Colonic mucosa (tissue), 4 donors: Measurements from ENCODE around the gene VILL. TPM values are rescaled to one million over a fixed set of nuclear protein-coding genes. Genes with fewer than 3 reads are reported as not detected.
A peak's percentile ranks its signal among the peaks of the same experiment; 100 is the strongest.

Experiments
- DNase-seq: peaks from one replicate; pipeline ENCODE4 v3.0.0-alpha.2; 2020
- H3K27ac ChIP-seq: fragments of 200-600 bp; one replicate; pipeline ENCODE4 v1.8.0; 2021
- H3K27me3 ChIP-seq: fragments of 200-600 bp; one replicate; pipeline ENCODE4 v1.8.0; 2021
- H3K36me3 ChIP-seq: fragments of 200-600 bp; one replicate; pipeline ENCODE4 v1.8.0; 2021
- H3K4me1 ChIP-seq: fragments of 200-600 bp; one replicate; pipeline ENCODE4 v1.8.0; 2021; ENCODE audit warnings: mild to moderate bottlenecking
- H3K4me3 ChIP-seq: fragments of 200-600 bp; one replicate; pipeline ENCODE4 v1.8.0; 2021
- H3K9ac ChIP-seq, 2 donors: one replicate each; pipeline ENCODE4 v1.7.0; 2013; ENCODE audit warnings: control low read depth in 2 of 2, low read depth in 2 of 2, low read length in 2 of 2
- H3K9me3 ChIP-seq: fragments of 200-600 bp; one replicate; pipeline ENCODE4 v1.8.0; 2021
- intact Hi-C: fragments of 100-400 bp; cut with DNase I; formaldehyde crosslinking; loops from one replicate; pipeline ENCODE4 v1.14.1; 2022
- total RNA-seq, 2 donors: library from RNA; stranded (reverse); fragmentation: NEBNext Ultra II Directional in 1 of 2; extraction: Animal tissue kit (Norgen Biotek cat#: 25700) in 1 of 2; gene quantifications; one replicate each; pipeline ENCODE4 v1.2.1, GENCODE V29; 2021
- TF ChIP-seq, protein P1 (sequence below): fragments of 200-600 bp; IDR thresholded peaks from one replicate; pipeline ENCODE4 v1.8.0; 2022; ENCODE audit warnings: antibody characterized with exemption, mild to moderate bottlenecking
- donor health status: healthy.
- donor health status: DM: no; HTN: no; CAD: no.
- donor health status: DM: no; HTN: no; CAD: no.

The VILL gene
- total RNA-seq, 2 donors from 2014 or later: 155 to 166 TPM

- Histone ChIP-seq H3K4me1 (peaks cover 25% of the 10 kb centered on the region), H3K4me3 (no peak overlapping the region), H3K36me3 (no peaks in the 10 kb centered on the region), H3K9ac (peak overlapping the region in 1 of 2 donors; percentile 52), H3K9me3 (no peaks in the 10 kb centered on the region), H3K27ac (peak overlapping the region; percentile 62), H3K27me3 (no peaks in the 10 kb centered on the region)
- intact Hi-C loops: no loop called here
- no peak for DNase-seq
- TF ChIP-seq, protein P1, sequence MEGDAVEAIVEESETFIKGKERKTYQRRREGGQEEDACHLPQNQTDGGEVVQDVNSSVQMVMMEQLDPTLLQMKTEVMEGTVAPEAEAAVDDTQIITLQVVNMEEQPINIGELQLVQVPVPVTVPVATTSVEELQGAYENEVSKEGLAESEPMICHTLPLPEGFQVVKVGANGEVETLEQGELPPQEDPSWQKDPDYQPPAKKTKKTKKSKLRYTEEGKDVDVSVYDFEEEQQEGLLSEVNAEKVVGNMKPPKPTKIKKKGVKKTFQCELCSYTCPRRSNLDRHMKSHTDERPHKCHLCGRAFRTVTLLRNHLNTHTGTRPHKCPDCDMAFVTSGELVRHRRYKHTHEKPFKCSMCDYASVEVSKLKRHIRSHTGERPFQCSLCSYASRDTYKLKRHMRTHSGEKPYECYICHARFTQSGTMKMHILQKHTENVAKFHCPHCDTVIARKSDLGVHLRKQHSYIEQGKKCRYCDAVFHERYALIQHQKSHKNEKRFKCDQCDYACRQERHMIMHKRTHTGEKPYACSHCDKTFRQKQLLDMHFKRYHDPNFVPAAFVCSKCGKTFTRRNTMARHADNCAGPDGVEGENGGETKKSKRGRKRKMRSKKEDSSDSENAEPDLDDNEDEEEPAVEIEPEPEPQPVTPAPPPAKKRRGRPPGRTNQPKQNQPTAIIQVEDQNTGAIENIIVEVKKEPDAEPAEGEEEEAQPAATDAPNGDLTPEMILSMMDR: no peak
These were observed 46.2 kb upstream of the VILL start for GRCh38 chr3:37944391-37944842.

DNA sequence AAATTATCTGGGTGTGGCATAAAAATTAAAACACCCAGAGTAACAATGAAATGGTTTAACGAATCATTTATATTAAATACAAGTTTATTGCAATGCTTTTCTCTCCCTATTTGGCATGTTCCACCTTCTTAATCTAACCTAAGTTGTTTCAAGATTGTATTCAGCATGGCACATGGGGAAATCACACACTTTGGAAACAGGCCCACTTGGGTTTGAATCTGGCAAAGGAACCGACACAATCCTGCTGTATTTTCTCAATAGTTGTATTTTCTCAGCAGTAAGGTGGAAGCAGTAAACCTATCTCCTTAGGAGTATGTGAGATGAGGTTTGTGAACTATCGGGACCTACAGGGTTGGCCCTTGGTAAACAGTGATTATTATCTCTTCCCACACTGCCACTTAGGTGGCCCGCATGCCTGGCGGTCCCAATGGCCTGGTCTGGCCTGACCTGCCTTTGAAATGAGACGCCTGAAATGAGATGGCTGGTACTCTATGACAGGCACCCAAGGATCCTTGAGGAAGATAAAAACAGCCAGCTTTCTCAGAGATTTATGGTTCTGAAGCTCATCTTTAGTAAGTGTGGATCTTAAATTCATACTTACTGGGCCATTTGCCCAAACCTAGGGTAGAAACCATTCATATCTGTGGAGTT, 45.3 kb upstream of the VILL start:
- Histone ChIP-seq H3K4me3 (no peak overlapping the region), H3K9ac (peak overlapping the region in 1 of 2 donors; percentile 52), H3K27me3 (no peaks in the 10 kb centered on the region), H3K9me3 (no peaks in the 10 kb centered on the region), H3K27ac (peak overlapping the region; percentile 62), H3K36me3 (no peaks in the 10 kb centered on the region), H3K4me1 (peaks cover 25% of the 10 kb centered on the region)
- TF ChIP-seq, protein P1: no peak
- DNase-seq: no peak
- intact Hi-C loops: no loop called here

GRCh38 chr3:37945807-37946530, 44.6 kb upstream of the VILL start:
- no peak overlapping the region for H3K9ac ChIP-seq
- TF ChIP-seq, protein P1: no peak
- H3K4me1 ChIP-seq: peaks cover 25% of the 10 kb centered on the region

DNA sequence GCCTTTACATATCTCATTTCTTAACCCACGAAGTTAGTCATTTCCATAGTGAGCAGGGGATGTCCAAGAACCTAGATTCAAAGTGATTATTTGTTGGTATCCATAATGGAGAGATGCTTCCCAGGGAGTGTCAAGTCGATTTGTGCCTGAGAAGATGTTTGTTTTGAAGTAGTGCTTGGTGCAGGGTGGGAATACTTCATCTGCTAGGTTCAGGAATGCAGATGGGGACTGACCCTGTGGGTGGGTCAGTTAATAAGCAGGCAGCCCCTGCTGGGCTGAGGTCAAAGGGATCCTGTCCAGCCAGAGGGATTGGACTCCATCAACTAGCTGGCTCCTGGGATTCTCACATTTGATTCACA, 44.1 kb upstream of the VILL start:
- H3K27ac ChIP-seq: no peak overlapping the region
- no peak overlapping the region for H3K4me3 ChIP-seq
- H3K27me3 ChIP-seq: no peaks in the 10 kb centered on the region
- H3K36me3 ChIP-seq: no peaks in the 10 kb centered on the region
- intact Hi-C loops: no loop called here
- peaks cover 25% of the 10 kb centered on the region for H3K4me1 ChIP-seq
- no peaks in the 10 kb centered on the region for H3K9me3 ChIP-seq
- no peak overlapping the region for H3K9ac ChIP-seq
- DNase-seq: no peak
- TF ChIP-seq, protein P1: no peak

More at GRCh38 chr3:37945807-37946530, 44.6 kb upstream of the VILL start:
- intact Hi-C loops: no loop called here
- H3K4me3 ChIP-seq: no peak overlapping the region
- DNase-seq: no peak
- no peaks in the 10 kb centered on the region for H3K27me3 ChIP-seq
- H3K9me3 ChIP-seq: no peaks in the 10 kb centered on the region
- H3K27ac ChIP-seq: peak overlapping the region; percentile 62
- no peaks in the 10 kb centered on the region for H3K36me3 ChIP-seq

- Histone ChIP-seq H3K9me3 (no peaks in the 10 kb centered on the region), H3K27me3 (no peaks in the 10 kb centered on the region), H3K4me1 (peaks cover 18% of the 10 kb centered on the region), H3K36me3 (no peaks in the 10 kb centered on the region), H3K4me3 (no peak overlapping the region), H3K27ac (no peak overlapping the region), H3K9ac (no peak overlapping the region)
- no peak for DNase-seq
- TF ChIP-seq, protein P1: no peak
- intact Hi-C loops: no loop called here
These were observed 40.7 kb upstream of the VILL start for GRCh38 chr3:37949866-37950265.
